GM11168 (cell line): ENCODE measurements around the gene CA7.
"Not testable (repeated sequence)": the region's sequence is repeated elsewhere in the genome, so short reads cannot be mapped to it uniquely, and the experiment has no call there.

Experiments
- in situ Hi-C: fragments of 300-500 bp; cut with MboI; formaldehyde crosslinking; loops from one replicate; pipeline ENCODE4 v1.12.0; 2022; ENCODE audit warnings: low sequenced_read_pairs; ENCODE audit not compliant: unreplicated experiment

Gene CA7

GRCh38 chr16:66845791-66846221 lies 1.6 kb downstream of the CA7 start:
- in situ Hi-C loops = no loop called here

GRCh38 chr16:66846266-66846665 lies 2.1 kb downstream of the CA7 start:
- in situ Hi-C loops = no loop called here

GRCh38 chr16:66846831-66847230 lies 2.6 kb downstream of the CA7 start:
- in situ Hi-C loops = no loop called here

- in situ Hi-C loops = no loop called here
Observed at GRCh38 chr16:66847533-66848067, 3.4 kb downstream of the CA7 start.

GRCh38 chr16:66848172-66848571 lies 4.0 kb downstream of the CA7 start:
- in situ Hi-C loops = no loop called here

GRCh38 chr16:66849021-66849420 lies 4.8 kb downstream of the CA7 start:
- in situ Hi-C loops = no loop called here

GRCh38 chr16:66849549-66849948 lies 5.3 kb downstream of the CA7 start:
- in situ Hi-C loops = no loop called here

- in situ Hi-C loops = no loop called here
Observed at GRCh38 chr16:66850115-66850815, 6.1 kb downstream of the CA7 start.

GRCh38 chr16:66851166-66851964 lies 7.2 kb downstream of the CA7 start:
- in situ Hi-C loops = no loop called here

GRCh38 chr16:66853261-66854139 lies 9.3 kb downstream of the CA7 start:
- in situ Hi-C loops = no loop called here

GRCh38 chr16:66856184-66856730 lies 12.0 kb downstream of the CA7 start:
- in situ Hi-C loops = no loop called here

GRCh38 chr16:66856801-66857200 lies 12.6 kb downstream of the CA7 start:
- in situ Hi-C loops = no loop called here

GRCh38 chr16:66857437-66857836 lies 13.2 kb downstream of the CA7 start:
- in situ Hi-C loops = no loop called here

GRCh38 chr16:66858740-66859396 lies 14.7 kb downstream of the CA7 start:
- in situ Hi-C loops = no loop called here

GRCh38 chr16:66859397-66860068 lies 15.3 kb downstream of the CA7 start:
- in situ Hi-C loops = no loop called here

- in situ Hi-C loops = no loop called here
Observed at GRCh38 chr16:66862023-66862520, 17.9 kb downstream of the CA7 start.

GRCh38 chr16:66863707-66864106 lies 19.5 kb downstream of the CA7 start:
- in situ Hi-C loops = no loop called here

- in situ Hi-C loops = no loop called here
Observed at GRCh38 chr16:66869424-66869823, 25.2 kb downstream of the CA7 start.

GRCh38 chr16:66871363-66871762 lies 27.1 kb downstream of the CA7 start:
- in situ Hi-C loops = not testable (repeated sequence)
